Testis (tissue), 2 donors: ENCODE data around the gene PCDHB13.
"Not testable (repeated sequence)": the region's sequence is repeated elsewhere in the genome, so short reads cannot be mapped to it uniquely, and the experiment has no call there.

Experiments
- CTCF ChIP-seq, 3 experiments: fragments of 450-650 bp in 2 of 3; fragments of 200-600 bp in 1 of 3; sonication (generic) in 1 of 3; IDR thresholded peaks; one replicate each; pipeline ENCODE4 v1.5.1; 2016 to 2019; ENCODE audit warnings: antibody characterized with exemption in 3 of 3, mild to moderate bottlenecking in 2 of 3, moderate library complexity in 1 of 3
- POLR2A ChIP-seq: fragments of 450-650 bp; IDR thresholded peaks from one replicate; pipeline ENCODE4 v1.6.1; 2017; ENCODE audit warnings: antibody characterized with exemption, mild to moderate bottlenecking, moderate library complexity

DNA sequence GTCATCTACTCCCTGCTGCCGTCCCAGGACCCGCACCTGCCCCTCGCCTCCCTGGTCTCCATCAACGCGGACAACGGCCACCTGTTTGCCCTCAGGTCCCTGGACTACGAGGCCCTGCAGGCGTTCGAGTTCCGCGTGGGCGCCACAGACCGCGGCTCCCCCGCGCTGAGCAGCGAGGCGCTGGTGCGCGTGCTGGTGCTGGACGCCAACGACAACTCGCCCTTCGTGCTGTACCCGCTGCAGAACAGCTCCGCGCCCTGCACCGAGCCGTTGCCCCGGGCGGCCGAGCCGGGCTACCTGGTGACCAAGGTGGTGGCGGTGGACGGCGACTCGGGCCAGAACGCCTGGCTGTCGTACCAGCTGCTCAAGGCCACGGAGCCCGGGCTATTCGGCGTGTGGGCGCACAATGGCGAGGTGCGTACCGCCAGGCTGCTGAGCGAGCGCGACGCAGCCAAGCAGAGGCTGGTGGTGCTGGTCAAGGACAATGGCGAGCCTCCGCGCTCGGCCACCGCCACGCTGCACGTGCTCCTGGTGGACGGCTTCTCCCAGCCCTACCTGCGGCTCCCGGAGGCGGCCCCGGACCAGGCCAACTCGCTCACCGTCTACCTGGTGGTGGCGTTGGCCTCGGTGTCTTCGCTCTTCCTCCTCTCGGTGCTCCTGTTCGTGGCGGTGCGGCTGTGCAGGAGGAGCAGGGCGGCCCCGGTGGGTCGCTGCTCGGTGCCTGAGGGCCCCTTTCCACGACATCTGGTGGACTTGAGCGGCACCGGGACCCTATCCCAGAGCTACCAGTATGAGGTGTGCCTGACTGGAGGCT is 39.2 kb upstream of the PCDHB13 start:
- not testable (repeated sequence) for TF ChIP-seq POLR2A; CTCF (IDR thresholded peaks at IDR 0.05)
